Small intestine (tissue), 7 donors: ENCODE measurements around the gene SPRED2. TPM values are rescaled to one million over a fixed set of nuclear protein-coding genes. Genes with fewer than 3 reads are reported as not detected.

Experiments used
- DNase-seq, 2 donors: peaks; one replicate each; pipeline versions ENCODE4 v3.0.0 to v3.0.0-alpha.2; 2013
- FAIRE-seq: peaks from 2 replicates; lab custom pipeline; 2012; peaks lifted over from hg19 to GRCh38; lab: Jason Lieb, UNC
- H3K27ac ChIP-seq, 3 donors: one replicate each; pipeline ENCODE4 v1.5.1; 2013; ENCODE audit warnings: low read length in 2 of 3, mild to moderate bottlenecking in 2 of 3, control low read depth in 1 of 3, inconsistent platforms in 1 of 3, low read depth in 1 of 3, moderate library complexity in 1 of 3
- H3K27me3 ChIP-seq, 3 donors: one replicate each; pipeline ENCODE4 v1.6.1; 2013; ENCODE audit warnings: low read length in 3 of 3, inconsistent platforms in 1 of 3; ENCODE audit not compliant: control insufficient read depth in 3 of 3, insufficient read depth in 3 of 3
- H3K36me3 ChIP-seq, 3 donors: one replicate each; pipeline ENCODE4 v1.6.1; 2013; ENCODE audit warnings: low read length in 3 of 3, inconsistent platforms in 1 of 3, low read depth in 1 of 3, mild to moderate bottlenecking in 1 of 3, moderate library complexity in 1 of 3; ENCODE audit not compliant: control insufficient read depth in 3 of 3, insufficient read depth in 2 of 3
- H3K4me1 ChIP-seq, 3 donors: one replicate each; pipeline ENCODE4 v1.6.1; 2013; ENCODE audit warnings: low read length in 2 of 3, inconsistent platforms in 1 of 3, low read depth in 1 of 3, mild to moderate bottlenecking in 1 of 3, moderate library complexity in 1 of 3; ENCODE audit not compliant: control insufficient read depth in 3 of 3, insufficient read depth in 2 of 3
- H3K4me3 ChIP-seq, 3 donors: one replicate each; pipeline ENCODE4 v1.5.1; 2013; ENCODE audit warnings: low read length in 3 of 3, control low read depth in 1 of 3, inconsistent platforms in 1 of 3, low read depth in 1 of 3, mild to moderate bottlenecking in 1 of 3, moderate library complexity in 1 of 3
- H3K9me3 ChIP-seq, 2 donors: one replicate each; pipeline ENCODE4 v1.6.1; 2013; ENCODE audit warnings: low read depth in 1 of 2, low read length in 1 of 2; ENCODE audit not compliant: control insufficient read depth in 2 of 2, insufficient read depth in 1 of 2
- WGBS, 3 donors: extraction: QIAGEN DNeasy Blood & Tissue Kit; methylation state at CpG; one replicate each; pipeline ENCODE4 v1.1.7; 2013; 5-methylcytosine and 5-hydroxymethylcytosine counted together
- polyA plus RNA-seq, 4 donors: library from polyadenylated mRNA; stranded (reverse) in 3 of 4; unstranded in 1 of 4; fragments of 200-250 nt in 3 of 4; fragments of 120-200 nt in 1 of 4; gene quantifications; one replicate each; pipeline versions ENCODE4 v1.2.1 to v1.2.3, GENCODE V29; 2013
- donor health status: healthy with polysubstance abuse.
- donor health status: control.
- donor health status: control.
- donor health status: Bipolar disorder and iron deficiency.
- donor health status: healthy.

SPRED2 gene
- polyA plus RNA-seq, 4 donors, result 10.7 to 26.3 (median 19.1) TPM

DNA sequence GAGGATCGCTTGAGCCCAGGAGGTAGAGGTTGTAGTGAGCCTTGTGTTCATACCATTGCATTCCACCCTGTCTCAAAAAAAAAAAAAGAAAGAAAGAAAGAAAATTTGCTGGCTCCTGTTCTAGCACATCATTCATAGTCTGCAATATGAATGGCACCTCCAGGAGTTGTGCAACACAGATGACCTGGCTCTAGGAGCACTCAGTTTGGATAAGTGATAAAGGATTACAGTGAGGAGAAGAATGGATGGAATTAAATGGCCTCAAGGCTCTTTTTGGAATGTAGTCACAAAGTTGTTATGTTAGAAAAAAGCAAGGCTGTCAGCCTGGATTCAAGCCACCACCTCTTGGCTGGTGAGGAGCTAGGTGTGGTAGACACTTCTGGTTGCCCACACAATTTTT lies 21.5 kb upstream of the SPRED2 start:
- no peaks in the 10 kb centered on the region for H3K27me3 ChIP-seq
- H3K4me3 ChIP-seq, result no peak overlapping the region
- DNase-seq, result no peak
- 95 to 100% (median 97%) methylated on average over 1 of the region's 1 CpG for WGBS, 3 donors
- peaks cover 0 to 5% (median 0%) of the 10 kb centered on the region in 3 donors for H3K4me1 ChIP-seq
- H3K36me3 ChIP-seq, result no peaks in the 10 kb centered on the region
- no peaks in the 10 kb centered on the region for H3K9me3 ChIP-seq
- H3K27ac ChIP-seq, result no peak overlapping the region
- no peak for FAIRE-seq

DNA sequence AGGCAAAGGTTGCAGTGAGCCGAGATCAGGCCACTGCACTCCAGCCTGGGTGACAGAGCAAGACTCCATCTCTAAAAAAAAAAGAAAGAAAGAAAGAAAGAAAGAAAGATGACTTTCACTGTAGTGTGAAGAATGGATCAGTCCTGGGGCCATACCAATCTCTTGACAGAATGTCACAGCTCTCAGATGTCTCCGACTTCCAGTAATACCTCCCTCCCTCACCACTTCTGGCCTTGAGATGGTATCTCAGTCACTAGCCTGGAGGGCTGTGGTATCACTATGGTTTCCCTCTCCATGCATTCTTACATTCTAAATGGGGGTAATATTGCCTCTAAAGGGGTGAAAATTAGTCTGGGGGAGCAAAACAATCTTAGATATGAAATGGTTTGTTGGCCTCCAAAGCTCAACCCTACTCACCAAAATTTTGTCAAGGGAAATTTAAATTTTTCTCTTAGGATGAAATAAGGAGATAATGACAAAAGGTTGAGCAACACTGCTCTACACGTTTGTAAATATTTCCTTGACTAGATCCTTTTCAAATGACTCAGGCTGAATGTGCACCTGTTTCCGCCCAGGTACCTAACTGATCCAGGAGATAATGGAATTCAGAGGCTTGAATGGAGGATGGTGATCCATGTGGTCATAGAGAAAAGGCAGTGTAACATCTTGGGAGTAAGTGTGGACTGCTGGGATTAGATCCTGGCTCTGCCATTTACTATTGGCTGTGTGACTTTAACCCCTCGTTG lies 19.9 kb upstream of the SPRED2 start:
- DNase-seq, result peak in 1 of 2 donors; percentile 43
- FAIRE-seq, result no peak
- H3K36me3 ChIP-seq, result no peaks in the 10 kb centered on the region
- H3K4me3 ChIP-seq, result no peak overlapping the region
- no peaks in the 10 kb centered on the region for H3K9me3 ChIP-seq
- H3K27ac ChIP-seq, result no peak overlapping the region
- peaks cover 0 to 5% (median 0%) of the 10 kb centered on the region in 3 donors for H3K4me1 ChIP-seq
- 59 to 68% (median 64%) methylated on average over 5 of the region's 5 CpGs for WGBS, 3 donors
- H3K27me3 ChIP-seq, result no peaks in the 10 kb centered on the region

DNA sequence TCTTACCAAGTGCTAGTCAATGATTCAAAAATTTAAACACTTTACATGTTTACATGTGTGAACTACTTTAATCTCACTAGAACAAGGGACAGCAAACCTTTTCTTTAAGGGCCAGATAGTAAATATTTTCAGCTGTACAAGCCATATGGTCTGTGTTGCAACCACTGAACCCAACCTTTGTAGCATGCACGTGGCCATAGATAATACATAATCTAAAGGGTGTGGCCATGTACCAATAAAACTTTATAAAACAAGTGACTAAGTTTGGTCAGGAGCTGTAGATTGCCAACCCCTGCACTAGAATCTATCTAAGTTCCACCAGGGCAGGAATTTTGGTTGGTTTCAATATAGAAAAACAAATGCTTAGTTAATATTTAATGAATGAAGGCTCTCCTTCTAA lies 18.4 kb upstream of the SPRED2 start:
- FAIRE-seq (no peak), DNase-seq (peak; percentile 75 to 88)
- Histone ChIP-seq H3K27me3 (no peaks in the 10 kb centered on the region), H3K9me3 (no peaks in the 10 kb centered on the region), H3K27ac (peak overlapping the region in 2 of 3 donors; percentile 0 to 46), H3K4me3 (no peak overlapping the region), H3K4me1 (peaks cover 0 to 4% (median 0%) of the 10 kb centered on the region in 3 donors), H3K36me3 (no peaks in the 10 kb centered on the region)
- 9 to 33% (median 24%) methylated on average over 1 of the region's 1 CpG for WGBS, 3 donors

DNA sequence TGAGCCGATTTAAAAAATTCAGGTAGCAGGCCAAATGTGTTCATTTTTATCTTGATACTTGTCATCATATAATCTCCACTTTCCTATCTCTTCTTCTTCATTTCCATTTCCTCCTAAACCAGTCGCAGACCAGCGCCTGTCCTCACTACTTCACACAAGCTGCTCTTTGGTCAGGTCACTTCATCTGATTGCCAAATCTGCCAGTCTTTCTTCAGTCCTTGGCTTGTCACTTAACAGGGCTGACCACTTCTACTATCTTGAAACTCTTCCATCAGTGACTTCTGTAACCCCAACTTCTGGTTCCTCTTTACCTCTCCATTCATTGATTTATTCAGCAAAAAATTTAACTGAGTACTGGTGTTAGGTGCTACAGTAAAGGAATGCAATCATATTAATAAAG lies 18.0 kb upstream of the SPRED2 start:
- Histone ChIP-seq H3K36me3 (no peaks in the 10 kb centered on the region), H3K4me1 (no peaks in the 10 kb centered on the region), H3K4me3 (no peak overlapping the region), H3K27ac (peak overlapping the region in 2 of 3 donors; percentile 0 to 31), H3K27me3 (no peaks in the 10 kb centered on the region), H3K9me3 (no peaks in the 10 kb centered on the region)
- WGBS, 3 donors, result 62 to 85% (median 84%) methylated on average over 3 of the region's 3 CpGs
- FAIRE-seq, result no peak
- DNase-seq, result peak in 1 of 2 donors; percentile 33

DNA sequence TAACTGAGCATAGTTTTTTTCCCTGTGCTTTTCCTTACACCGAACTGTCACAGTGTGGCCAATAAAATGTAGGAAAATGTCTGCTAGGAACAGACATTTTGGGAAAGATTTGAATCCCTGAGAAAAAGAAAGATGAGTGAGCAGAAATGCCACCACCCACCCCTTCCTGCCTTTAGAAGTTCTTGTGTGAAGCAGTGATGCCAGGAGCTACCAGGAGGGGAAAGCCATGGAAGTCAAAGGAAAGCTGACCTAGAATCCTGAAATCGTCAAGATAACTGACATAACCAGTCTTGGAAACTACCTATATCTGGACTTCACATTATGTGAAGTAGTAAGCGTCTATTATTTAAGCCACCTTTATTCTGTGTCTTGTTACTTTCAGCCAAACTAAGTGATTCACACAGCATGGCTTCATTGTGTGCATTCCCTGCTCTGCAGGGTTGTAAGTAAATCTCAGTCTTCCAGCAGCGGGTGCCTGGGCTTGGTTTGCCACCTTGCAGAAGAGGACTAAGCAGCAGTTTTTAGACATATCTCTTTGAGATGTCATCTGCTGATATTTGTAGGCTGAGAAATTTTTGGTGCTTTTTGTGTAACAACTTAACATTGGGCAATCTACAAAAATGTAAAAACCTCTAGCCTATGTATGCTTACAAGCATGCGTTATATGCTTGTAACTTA lies 11.2 kb upstream of the SPRED2 start:
- Histone ChIP-seq H3K27ac (no peak overlapping the region), H3K4me1 (no peaks in the 10 kb centered on the region), H3K4me3 (no peak overlapping the region), H3K9me3 (no peaks in the 10 kb centered on the region), H3K36me3 (no peaks in the 10 kb centered on the region), H3K27me3 (no peaks in the 10 kb centered on the region)
- DNase-seq (no peak), FAIRE-seq (no peak)
- WGBS, 3 donors, result 86 to 89% (median 86%) methylated on average over 5 of the region's 5 CpGs

DNA sequence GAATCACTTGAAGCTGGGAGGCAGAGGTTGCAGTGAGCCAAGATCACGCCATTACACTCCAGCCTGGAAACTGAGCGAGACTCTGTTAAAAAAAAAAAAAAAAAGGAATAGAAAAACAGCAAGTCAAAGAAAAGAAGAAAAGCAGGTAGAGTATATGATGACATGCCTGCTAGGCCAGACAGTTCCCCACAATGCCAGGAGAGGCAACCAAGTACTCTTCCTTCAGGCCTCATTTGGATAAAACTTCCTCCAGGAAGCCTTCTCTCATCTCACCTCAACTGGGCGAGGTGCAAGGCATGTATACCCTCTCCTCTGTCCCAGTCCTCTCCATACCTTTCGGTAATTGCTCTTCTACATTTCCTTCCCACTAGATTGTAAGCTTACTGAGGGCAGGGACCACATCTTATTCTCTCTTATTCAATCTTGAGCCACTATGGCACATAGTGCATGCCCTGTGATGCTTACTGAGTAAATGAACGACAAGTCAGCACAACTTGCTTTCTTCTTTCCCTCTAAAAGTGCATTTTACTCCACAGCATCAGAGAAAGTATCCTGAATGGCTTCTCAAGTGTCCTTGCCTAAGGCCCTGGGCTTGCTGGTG lies 10.1 kb upstream of the SPRED2 start:
- Histone ChIP-seq H3K27me3 (peaks cover 0 to 2% (median 0%) of the 10 kb centered on the region in 3 donors), H3K36me3 (no peaks in the 10 kb centered on the region), H3K4me1 (no peaks in the 10 kb centered on the region), H3K4me3 (no peak overlapping the region), H3K27ac (no peak overlapping the region), H3K9me3 (no peaks in the 10 kb centered on the region)
- no peak for FAIRE-seq
- no peak for DNase-seq
- 91 to 94% (median 94%) methylated on average over 5 of the region's 5 CpGs for WGBS, 3 donors

DNA sequence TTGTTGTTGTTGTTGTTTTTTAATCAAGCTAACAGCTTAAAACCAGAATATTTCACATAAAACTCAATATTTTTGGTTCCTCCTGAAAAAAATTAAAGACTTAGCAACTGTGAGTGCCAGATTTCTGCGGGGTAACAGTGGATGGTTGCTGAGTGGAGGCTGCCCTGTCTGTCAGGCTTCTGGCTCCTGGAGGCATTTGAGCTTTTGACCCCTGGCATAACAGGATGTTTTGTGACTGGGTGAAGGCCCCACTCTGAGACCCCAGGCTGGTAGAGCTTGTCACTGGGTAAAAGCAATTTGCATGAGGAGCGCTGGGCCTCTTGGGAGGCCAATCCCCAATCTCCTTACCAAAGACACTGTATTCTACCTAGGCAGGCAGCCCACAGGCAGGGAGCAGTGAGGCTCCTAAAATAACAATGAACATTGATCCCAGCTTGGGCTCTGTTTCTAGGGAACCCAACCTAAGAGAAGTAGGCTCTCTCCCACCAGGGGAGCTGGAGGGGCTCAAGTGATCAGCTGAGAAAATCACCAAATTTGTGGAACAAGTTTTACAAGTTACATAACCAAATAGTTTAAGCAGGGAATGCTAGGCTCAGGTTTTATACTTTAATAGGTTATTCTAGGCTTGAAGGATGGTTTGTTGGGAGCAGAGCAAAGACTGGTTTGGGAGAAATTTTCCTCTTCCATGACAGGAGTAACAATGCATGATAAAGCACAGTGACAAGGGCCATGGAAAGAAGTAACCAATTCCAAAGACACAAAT lies 5.9 kb upstream of the SPRED2 start:
- FAIRE-seq (no peak), DNase-seq (no peak)
- H3K27ac ChIP-seq, result no peak overlapping the region
- peaks cover 0 to 2% (median 0%) of the 10 kb centered on the region in 3 donors for H3K27me3 ChIP-seq
- no peaks in the 10 kb centered on the region for H3K36me3 ChIP-seq
- peaks cover 2 to 6% (median 3%) of the 10 kb centered on the region in 3 donors for H3K4me1 ChIP-seq
- 94 to 100% (median 100%) methylated on average over 2 of the region's 2 CpGs for WGBS, 3 donors
- H3K4me3 ChIP-seq, result no peak overlapping the region
- H3K9me3 ChIP-seq, result no peaks in the 10 kb centered on the region
